GM18517 (cell line): ENCODE results near the gene DCLK3.

Experiments
- ATAC-seq: cut with Tn5 transposase; IDR thresholded peaks from one replicate; pipeline ENCODE4 v1.9.1; 2021; ENCODE audit warnings: mild to moderate bottlenecking, moderate library complexity; ENCODE audit not compliant: unreplicated experiment

The DCLK3 gene

GRCh38 chr3:36763850-36764703, at the start of gene DCLK3:
Gene DCLK3, minus strand, starts transcription at chr3:36764553. Its CDS starts 290 bp downstream, at chr3:36764263.
- ATAC-seq: no peak

- no peak for ATAC-seq
Measured at GRCh38 chr3:36813305-36813704, 49.0 kb upstream of the DCLK3 start.

GRCh38 chr3:36812240-36812639, 47.9 kb upstream of the DCLK3 start:
- ATAC-seq: no peak

- ATAC-seq: no peak
Measured at GRCh38 chr3:36811768-36812167, 47.4 kb upstream of the DCLK3 start.

GRCh38 chr3:36804295-36805055, 40.1 kb upstream of the DCLK3 start:
- ATAC-seq: no peak

- no peak for ATAC-seq
Measured at GRCh38 chr3:36803091-36803791, 38.9 kb upstream of the DCLK3 start.

- ATAC-seq: no peak
Measured at GRCh38 chr3:36800533-36801116, 36.3 kb upstream of the DCLK3 start.

GRCh38 chr3:36796881-36797280, 32.5 kb upstream of the DCLK3 start:
- ATAC-seq: no peak

- no peak for ATAC-seq
Measured at GRCh38 chr3:36796161-36796560, 31.8 kb upstream of the DCLK3 start.

- ATAC-seq: no peak
Measured at GRCh38 chr3:36795622-36796021, 31.3 kb upstream of the DCLK3 start.

GRCh38 chr3:36792342-36792741, 28.0 kb upstream of the DCLK3 start:
- no peak for ATAC-seq

- no peak for ATAC-seq
Measured at GRCh38 chr3:36790765-36791164, 26.4 kb upstream of the DCLK3 start.

- ATAC-seq: no peak
Measured at GRCh38 chr3:36786921-36787890, 22.9 kb upstream of the DCLK3 start.

GRCh38 chr3:36784138-36784635, 19.8 kb upstream of the DCLK3 start:
- ATAC-seq: no peak

GRCh38 chr3:36777424-36778218, 13.3 kb upstream of the DCLK3 start:
- ATAC-seq: no peak

GRCh38 chr3:36776436-36776835, 12.1 kb upstream of the DCLK3 start:
- no peak for ATAC-seq

GRCh38 chr3:36774052-36774451, 9.7 kb upstream of the DCLK3 start:
- no peak for ATAC-seq

- ATAC-seq: no peak
Measured at GRCh38 chr3:36771931-36772330, 7.6 kb upstream of the DCLK3 start.

GRCh38 chr3:36769926-36770325, 5.6 kb upstream of the DCLK3 start:
- ATAC-seq: no peak
